Activated CD8-positive, alpha-beta memory T cell treated with anti-CD3 and anti-CD28 coated beads for 36 hours (primary cell): Measurements from ENCODE around the gene DAAM1. TPM values are rescaled to one million over a fixed set of nuclear protein-coding genes. Genes with fewer than 3 reads are reported as not detected.

ENCODE experiments used
- CTCF ChIA-PET: fragments of 350-600 bp; sonication (Branson Sonifier 250); formaldehyde crosslinking; loops from one replicate; lab custom pipeline; 2021; ENCODE audit warnings: antibody characterized with exemption; lab: Charles Lee
- POLR2A ChIA-PET: fragments of 350-600 bp; sonication (Branson Sonifier 250); formaldehyde crosslinking; loops from one replicate; lab custom pipeline; 2021; ENCODE audit warnings: antibody characterized with exemption; lab: Charles Lee
- total RNA-seq, 2 experiments: library from RNA; stranded (reverse); gene quantifications; one replicate each; pipeline ENCODE4 v1.2.3, GENCODE V29; 2021

Gene DAAM1
- total RNA-seq, 2 experiments from 2014 or later = 9.4 to 9.7 TPM

GRCh38 chr14:59342516-59343484 is 154.3 kb downstream of the DAAM1 start:
- CTCF ChIA-PET = no interaction called here
- POLR2A ChIA-PET = no interaction called here

GRCh38 chr14:59343585-59343984 is 155.1 kb downstream of the DAAM1 start:
- CTCF ChIA-PET = no interaction called here
- POLR2A ChIA-PET = no interaction called here

- POLR2A ChIA-PET = no interaction called here
These were observed 155.5 kb downstream of the DAAM1 start for GRCh38 chr14:59344016-59344415.

GRCh38 chr14:59344691-59345455 is 156.4 kb downstream of the DAAM1 start:
- ChIA-PET POLR2A (no interaction called here), CTCF (no interaction called here)

More at GRCh38 chr14:59344016-59344415, 155.5 kb downstream of the DAAM1 start:
- CTCF ChIA-PET = no interaction called here

GRCh38 chr14:59346329-59346728 is 157.9 kb downstream of the DAAM1 start:
- ChIA-PET CTCF (no interaction called here), POLR2A (no interaction called here)

GRCh38 chr14:59346796-59347510 is 158.5 kb downstream of the DAAM1 start:
- POLR2A ChIA-PET = no interaction called here
- CTCF ChIA-PET = no interaction called here

GRCh38 chr14:59347511-59347900 is 159.0 kb downstream of the DAAM1 start:
- ChIA-PET CTCF (no interaction called here), POLR2A (no interaction called here)

GRCh38 chr14:59347915-59348314 is 159.4 kb downstream of the DAAM1 start:
- POLR2A ChIA-PET = no interaction called here
- CTCF ChIA-PET = no interaction called here

- POLR2A ChIA-PET = no interaction called here
These were observed 160.8 kb downstream of the DAAM1 start for GRCh38 chr14:59349258-59349701.

GRCh38 chr14:59352961-59353360 is 164.5 kb downstream of the DAAM1 start:
- ChIA-PET CTCF (interaction anchor here (0.6 kb wide), 1 partner anchor 813 kb away, joined by 3 read pairs; no protein-coding TSS in a partner anchor), POLR2A (no interaction called here)

More at GRCh38 chr14:59349258-59349701, 160.8 kb downstream of the DAAM1 start:
- CTCF ChIA-PET = no interaction called here

GRCh38 chr14:59354666-59355065 is 166.2 kb downstream of the DAAM1 start:
- ChIA-PET POLR2A (no interaction called here), CTCF (no interaction called here)

- CTCF ChIA-PET = no interaction called here
- POLR2A ChIA-PET = no interaction called here
These were observed 166.6 kb downstream of the DAAM1 start for GRCh38 chr14:59355091-59355490.

GRCh38 chr14:59356312-59356711 is 167.8 kb downstream of the DAAM1 start:
- ChIA-PET CTCF (interaction anchor here (0.7 kb wide), 1 partner anchor 20 kb away, joined by 3 read pairs; no protein-coding TSS in a partner anchor), POLR2A (no interaction called here)

GRCh38 chr14:59356767-59357166 is 168.3 kb downstream of the DAAM1 start:
- ChIA-PET POLR2A (no interaction called here), CTCF (no interaction called here)

- CTCF ChIA-PET = no interaction called here
- POLR2A ChIA-PET = no interaction called here
These were observed 169.6 kb downstream of the DAAM1 start for GRCh38 chr14:59358102-59358501.

GRCh38 chr14:59358784-59359183 is 170.3 kb downstream of the DAAM1 start:
- ChIA-PET POLR2A (no interaction called here), CTCF (no interaction called here)

- CTCF ChIA-PET = no interaction called here
- POLR2A ChIA-PET = no interaction called here
These were observed 171.1 kb downstream of the DAAM1 start for GRCh38 chr14:59359431-59360124.

- CTCF ChIA-PET = no interaction called here
- POLR2A ChIA-PET = no interaction called here
These were observed 171.8 kb downstream of the DAAM1 start for GRCh38 chr14:59360233-59360632.
